Naive thymus-derived CD4-positive, alpha-beta T cell (primary cell): ENCODE results near the gene INPP5J. TPM values are rescaled to one million over a fixed set of nuclear protein-coding genes. Genes with fewer than 3 reads are reported as not detected.

Experiments used
- ATAC-seq: fragments of 150-1000 bp; cut with Tn5 transposase; 2 replicates; pipeline ENCODE4 v1.10.0; 2021; ENCODE audit warnings: mild to moderate bottlenecking, moderate library complexity
- CTCF ChIA-PET: fragments of 350-600 bp; sonication (Branson Sonifier 250); formaldehyde crosslinking; loops from one replicate; lab custom pipeline; 2021; ENCODE audit warnings: antibody characterized with exemption; lab: Charles Lee
- POLR2A ChIA-PET: fragments of 350-600 bp; sonication (Branson Sonifier 250); formaldehyde crosslinking; loops from one replicate; lab custom pipeline; 2021; ENCODE audit warnings: antibody characterized with exemption, inconsistent platforms; lab: Charles Lee
- DNase-seq, 9 donors: peaks; one replicate each; pipeline versions ENCODE4 v3.0.0 to v3.0.0-alpha.2; 2020 to 2022; ENCODE audit warnings: mixed read lengths in 1 of 9
- H3K27ac ChIP-seq: one replicate; pipeline ENCODE4 v1.7.0; 2013; ENCODE audit warnings: mild to moderate bottlenecking, low read depth, low read length, moderate library complexity
- H3K27me3 ChIP-seq, 2 donors: one replicate each; pipeline ENCODE4 v1.7.0; 2013; ENCODE audit warnings: low read length in 2 of 2, mild to moderate bottlenecking in 2 of 2, moderate library complexity in 2 of 2; ENCODE audit not compliant: control insufficient read depth in 2 of 2, insufficient read depth in 2 of 2
- H3K36me3 ChIP-seq, 3 experiments: 1 replicate in 2 of 3; 2 replicates in 1 of 3; pipeline ENCODE4 v1.7.0; 2013; ENCODE audit warnings: low read length in 3 of 3, mild to moderate bottlenecking in 3 of 3, moderate library complexity in 1 of 3; ENCODE audit not compliant: insufficient read depth in 3 of 3, control insufficient read depth in 2 of 3
- H3K4me1 ChIP-seq, 2 donors: one replicate each; pipeline ENCODE4 v1.7.0; 2013; ENCODE audit warnings: low read length in 2 of 2, mild to moderate bottlenecking in 2 of 2, moderate library complexity in 1 of 2; ENCODE audit not compliant: control insufficient read depth in 2 of 2, insufficient read depth in 2 of 2
- H3K4me3 ChIP-seq: 2 replicates; pipeline ENCODE4 v1.7.0; 2013; ENCODE audit warnings: mild to moderate bottlenecking, low read length
- H3K9me3 ChIP-seq, 3 experiments: 1 replicate in 2 of 3; 2 replicates in 1 of 3; pipeline ENCODE4 v1.7.0; 2013; ENCODE audit warnings: low read length in 3 of 3; ENCODE audit not compliant: control insufficient read depth in 2 of 3
- H3K27ac Mint-ChIP-seq, 9 donors: one replicate each; pipeline ENCODE4 v1.8.0; 2020 to 2022; ENCODE audit warnings: mixed read lengths in 9 of 9, mild to moderate bottlenecking in 8 of 9, moderate library complexity in 5 of 9, inconsistent platforms in 2 of 9
- H3K27me3 Mint-ChIP-seq, 5 donors: one replicate each; pipeline ENCODE4 v1.8.0; 2021 to 2022; ENCODE audit warnings: mixed read lengths in 5 of 5, mild to moderate bottlenecking in 1 of 5
- H3K36me3 Mint-ChIP-seq, 5 donors: one replicate each; pipeline ENCODE4 v1.8.0; 2020 to 2022; ENCODE audit warnings: mixed read lengths in 5 of 5, mild to moderate bottlenecking in 3 of 5, inconsistent platforms in 1 of 5
- H3K4me1 Mint-ChIP-seq, 7 donors: one replicate each; pipeline ENCODE4 v1.8.0; 2020 to 2022; ENCODE audit warnings: mixed read lengths in 7 of 7, mild to moderate bottlenecking in 3 of 7, inconsistent platforms in 1 of 7
- H3K4me3 Mint-ChIP-seq, 10 donors: one replicate each; pipeline ENCODE4 v1.8.0; 2020 to 2022; ENCODE audit warnings: mild to moderate bottlenecking in 10 of 10, mixed read lengths in 10 of 10, moderate library complexity in 6 of 10, inconsistent platforms in 2 of 10
- H3K9me3 Mint-ChIP-seq, 11 donors: one replicate each; pipeline ENCODE4 v1.8.0; 2020 to 2022; ENCODE audit warnings: mixed read lengths in 11 of 11, mild to moderate bottlenecking in 4 of 11, inconsistent platforms in 1 of 11, moderate library complexity in 1 of 11
- intact Hi-C, 2 donors: fragments of 100-400 bp; cut with micrococcal nuclease; formaldehyde crosslinking; loops; one replicate each; pipeline ENCODE4 v1.15.1; 2023
- polyA plus RNA-seq, 2 donors: library from polyadenylated mRNA; unstranded; fragments of 300-500 nt; fragmentation: Illumina TruSeq; gene quantifications; one replicate each; pipeline ENCODE4 v1.2.3, GENCODE V29; 2021
- total RNA-seq, 6 experiments: library from RNA in 5 of 6; stranded (reverse) in 5 of 6; gene quantifications; 1 replicate in 5 of 6; 2 replicates in 1 of 6; pipeline ENCODE4 v1.2.3 and lab custom pipeline; 2021 to 2026

The INPP5J gene
- total and polyA plus RNA-seq, 7 experiments from 2014 or later, result 0.24 to 0.81 (median 0.51) TPM; not detected in 3

- Histone ChIP-seq H3K9me3 (no peaks in the 10 kb centered on the region), H3K27me3 (no peaks in the 10 kb centered on the region), H3K4me1 (no peaks in the 10 kb centered on the region), H3K27ac (no peak overlapping the region), H3K36me3 (no peaks in the 10 kb centered on the region), H3K4me3 (no peak overlapping the region)
- no peaks in the 10 kb centered on the region for H3K36me3 Mint-ChIP-seq
- no peaks in the 10 kb centered on the region for H3K4me1 Mint-ChIP-seq
- H3K27ac Mint-ChIP-seq, result no peak overlapping the region
- POLR2A ChIA-PET, result interaction anchor here (1.0 kb wide), 1 partner anchor 25 kb away, joined by 3 read pairs; no protein-coding TSS in a partner anchor
- DNase-seq, result no peak
- H3K4me3 Mint-ChIP-seq, result no peak overlapping the region
- no peaks in the 10 kb centered on the region for H3K9me3 Mint-ChIP-seq
- intact Hi-C loops, result no loop called here
- CTCF ChIA-PET, result interaction anchor here (0.6 kb wide), 1 partner anchor 54 kb away, joined by 3 read pairs; no protein-coding TSS in a partner anchor
- H3K27me3 Mint-ChIP-seq, result peaks cover 0 to 2% (median 0%) of the 10 kb centered on the region in 5 donors
- ATAC-seq, result no peak
Observed at GRCh38 chr22:31134688-31135087, 11.9 kb downstream of the INPP5J start.

- H3K9me3 Mint-ChIP-seq, result no peaks in the 10 kb centered on the region
- no peak for ATAC-seq
- ChIA-PET CTCF (no interaction called here), POLR2A (no interaction called here)
- H3K4me1 ChIP-seq, result no peaks in the 10 kb centered on the region
- peaks cover 0 to 5% (median 0%) of the 10 kb centered on the region in 5 donors for H3K27me3 Mint-ChIP-seq
- no peaks in the 10 kb centered on the region for H3K36me3 Mint-ChIP-seq
- intact Hi-C loops, result no loop called here
- H3K27me3 ChIP-seq, result no peaks in the 10 kb centered on the region
- no peak for DNase-seq
- H3K4me3 Mint-ChIP-seq, result no peak overlapping the region
- no peak overlapping the region for H3K4me3 ChIP-seq
- H3K36me3 ChIP-seq, result no peaks in the 10 kb centered on the region
- no peaks in the 10 kb centered on the region for H3K9me3 ChIP-seq
- H3K27ac ChIP-seq, result no peak overlapping the region
- H3K4me1 Mint-ChIP-seq, result no peaks in the 10 kb centered on the region
- H3K27ac Mint-ChIP-seq, result no peak overlapping the region
Observed at GRCh38 chr22:31135706-31136105, 12.9 kb downstream of the INPP5J start.

- Mint-ChIP-seq H3K27me3 (peaks cover 0 to 5% (median 0%) of the 10 kb centered on the region in 5 donors), H3K36me3 (no peaks in the 10 kb centered on the region), H3K9me3 (no peaks in the 10 kb centered on the region), H3K4me3 (no peak overlapping the region), H3K4me1 (no peaks in the 10 kb centered on the region), H3K27ac (no peak overlapping the region)
- Histone ChIP-seq H3K27ac (no peak overlapping the region), H3K27me3 (no peaks in the 10 kb centered on the region), H3K9me3 (no peaks in the 10 kb centered on the region), H3K4me3 (no peak overlapping the region), H3K4me1 (no peaks in the 10 kb centered on the region), H3K36me3 (no peaks in the 10 kb centered on the region)
- intact Hi-C loops, result no loop called here
- ChIA-PET CTCF (no interaction called here), POLR2A (no interaction called here)
- DNase-seq (no peak), ATAC-seq (no peak)
Observed at GRCh38 chr22:31136155-31136554, 13.4 kb downstream of the INPP5J start.

GRCh38 chr22:31136711-31137110, 13.9 kb downstream of the INPP5J start:
- Mint-ChIP-seq H3K36me3 (no peaks in the 10 kb centered on the region), H3K27me3 (peaks cover 0 to 5% (median 0%) of the 10 kb centered on the region in 5 donors), H3K4me1 (no peaks in the 10 kb centered on the region), H3K9me3 (no peaks in the 10 kb centered on the region), H3K4me3 (no peak overlapping the region), H3K27ac (no peak overlapping the region)
- Histone ChIP-seq H3K9me3 (no peaks in the 10 kb centered on the region), H3K4me1 (no peaks in the 10 kb centered on the region), H3K27ac (no peak overlapping the region), H3K4me3 (no peak overlapping the region), H3K36me3 (no peaks in the 10 kb centered on the region), H3K27me3 (no peaks in the 10 kb centered on the region)
- ATAC-seq, result no peak
- intact Hi-C loops, result no loop called here
- CTCF ChIA-PET, result no interaction called here
- no peak for DNase-seq
- POLR2A ChIA-PET, result no interaction called here

GRCh38 chr22:31137721-31138120, 15.0 kb downstream of the INPP5J start:
- Mint-ChIP-seq H3K9me3 (no peaks in the 10 kb centered on the region), H3K36me3 (no peaks in the 10 kb centered on the region), H3K4me3 (no peak overlapping the region), H3K27me3 (peaks cover 0 to 5% (median 0%) of the 10 kb centered on the region in 5 donors), H3K27ac (no peak overlapping the region), H3K4me1 (no peaks in the 10 kb centered on the region)
- ATAC-seq (no peak), DNase-seq (no peak)
- intact Hi-C loops, result no loop called here
- H3K9me3 ChIP-seq, result no peaks in the 10 kb centered on the region
- ChIA-PET CTCF (no interaction called here), POLR2A (interaction anchor here (0.6 kb wide), 1 partner anchor 164 kb away, joined by 3 read pairs; no protein-coding TSS in a partner anchor)
- no peak overlapping the region for H3K27ac ChIP-seq
- no peaks in the 10 kb centered on the region for H3K36me3 ChIP-seq
- H3K4me3 ChIP-seq, result no peak overlapping the region
- no peaks in the 10 kb centered on the region for H3K27me3 ChIP-seq
- no peaks in the 10 kb centered on the region for H3K4me1 ChIP-seq

- H3K4me1 ChIP-seq, result no peaks in the 10 kb centered on the region
- Mint-ChIP-seq H3K27ac (no peak overlapping the region), H3K27me3 (peaks cover 0 to 5% (median 0%) of the 10 kb centered on the region in 5 donors), H3K36me3 (no peaks in the 10 kb centered on the region), H3K9me3 (no peaks in the 10 kb centered on the region), H3K4me3 (no peak overlapping the region), H3K4me1 (no peaks in the 10 kb centered on the region)
- H3K9me3 ChIP-seq, result no peaks in the 10 kb centered on the region
- ATAC-seq (no peak), DNase-seq (no peak)
- CTCF ChIA-PET, result no interaction called here
- POLR2A ChIA-PET, result interaction anchor here (0.6 kb wide), 1 partner anchor 165 kb away, joined by 3 read pairs; no protein-coding TSS in a partner anchor
- H3K27me3 ChIP-seq, result no peaks in the 10 kb centered on the region
- H3K36me3 ChIP-seq, result no peaks in the 10 kb centered on the region
- H3K4me3 ChIP-seq, result no peak overlapping the region
- no peak overlapping the region for H3K27ac ChIP-seq
- intact Hi-C loops, result no loop called here
Observed at GRCh38 chr22:31138126-31138525, 15.4 kb downstream of the INPP5J start.

GRCh38 chr22:31139066-31139465, 16.3 kb downstream of the INPP5J start:
- no peaks in the 10 kb centered on the region for H3K36me3 Mint-ChIP-seq
- no peak overlapping the region for H3K4me3 ChIP-seq
- H3K27ac ChIP-seq, result no peak overlapping the region
- no peaks in the 10 kb centered on the region for H3K4me1 ChIP-seq
- POLR2A ChIA-PET, result no interaction called here
- H3K4me3 Mint-ChIP-seq, result no peak overlapping the region
- H3K9me3 Mint-ChIP-seq, result peaks cover 0 to 4% (median 0%) of the 10 kb centered on the region in 11 donors
- no peak for ATAC-seq
- no peaks in the 10 kb centered on the region for H3K27me3 ChIP-seq
- H3K4me1 Mint-ChIP-seq, result peaks cover 0 to 4% (median 0%) of the 10 kb centered on the region in 7 donors
- no peak for DNase-seq
- no peaks in the 10 kb centered on the region for H3K36me3 ChIP-seq
- CTCF ChIA-PET, result no interaction called here
- H3K27ac Mint-ChIP-seq, result no peak overlapping the region
- intact Hi-C loops, result no loop called here
- H3K27me3 Mint-ChIP-seq, result peaks cover 0 to 5% (median 0%) of the 10 kb centered on the region in 5 donors
- no peaks in the 10 kb centered on the region for H3K9me3 ChIP-seq
